Central memory CD8-positive, alpha-beta T cell (primary cell): ENCODE data around the gene COL23A1.

Source experiments
- ATAC-seq: fragments of 150-1000 bp; cut with Tn5 transposase; replicated peaks from 2 replicates; pipeline ENCODE4 v1.10.0; 2022; ENCODE audit warnings: mild to moderate bottlenecking, moderate FRiP score, moderate number of reproducible peaks; ENCODE audit not compliant: poor library complexity, severe bottlenecking; ENCODE audit errors: extremely low read depth
- DNase-seq, 2 donors: peaks; one replicate each; pipeline ENCODE4 v3.0.0; 2021; ENCODE audit warnings: low spot score in 2 of 2
- H3K27ac Mint-ChIP-seq: one replicate; pipeline ENCODE4 v1.8.0; 2022; ENCODE audit warnings: low read depth, mild to moderate bottlenecking, moderate library complexity, mixed read lengths
- H3K27me3 Mint-ChIP-seq: one replicate; pipeline ENCODE4 v1.8.0; 2022; ENCODE audit warnings: mixed read lengths
- H3K36me3 Mint-ChIP-seq: one replicate; pipeline ENCODE4 v1.8.0; 2022; ENCODE audit warnings: mild to moderate bottlenecking, moderate library complexity, mixed read lengths; ENCODE audit not compliant: insufficient read depth
- H3K4me1 Mint-ChIP-seq: one replicate; pipeline ENCODE4 v1.8.0; 2022; ENCODE audit warnings: mixed read lengths
- H3K4me3 Mint-ChIP-seq: one replicate; pipeline ENCODE4 v1.8.0; 2022; ENCODE audit warnings: mild to moderate bottlenecking, moderate library complexity, mixed read lengths
- H3K9me3 Mint-ChIP-seq: one replicate; pipeline ENCODE4 v1.8.0; 2022; ENCODE audit warnings: mixed read lengths

The COL23A1 gene

GRCh38 chr5:178460174-178460573 is 130.0 kb downstream of the COL23A1 start:
- no peak for ATAC-seq
- H3K9me3 Mint-ChIP-seq = no peaks in the 10 kb centered on the region
- peaks cover 24% of the 10 kb centered on the region for H3K27me3 Mint-ChIP-seq
- H3K36me3 Mint-ChIP-seq = no peaks in the 10 kb centered on the region
- H3K27ac Mint-ChIP-seq = no peak overlapping the region
- H3K4me1 Mint-ChIP-seq = no peaks in the 10 kb centered on the region
- H3K4me3 Mint-ChIP-seq = no peak overlapping the region
- DNase-seq = no peak

- Mint-ChIP-seq H3K27ac (no peak overlapping the region), H3K9me3 (no peaks in the 10 kb centered on the region), H3K27me3 (peaks cover 27% of the 10 kb centered on the region), H3K4me3 (no peak overlapping the region), H3K4me1 (no peaks in the 10 kb centered on the region), H3K36me3 (no peaks in the 10 kb centered on the region)
- ATAC-seq = no peak
- DNase-seq = no peak
Observed at GRCh38 chr5:178458140-178458539, 132.1 kb downstream of the COL23A1 start.

GRCh38 chr5:178457471-178457870 is 132.7 kb downstream of the COL23A1 start:
- H3K9me3 Mint-ChIP-seq = no peaks in the 10 kb centered on the region
- ATAC-seq (no peak), DNase-seq (no peak)
- no peak overlapping the region for H3K4me3 Mint-ChIP-seq
- no peaks in the 10 kb centered on the region for H3K36me3 Mint-ChIP-seq
- H3K27me3 Mint-ChIP-seq = peaks cover 27% of the 10 kb centered on the region
- no peaks in the 10 kb centered on the region for H3K4me1 Mint-ChIP-seq
- H3K27ac Mint-ChIP-seq = no peak overlapping the region

- Mint-ChIP-seq H3K9me3 (no peaks in the 10 kb centered on the region), H3K36me3 (no peaks in the 10 kb centered on the region), H3K4me3 (no peak overlapping the region), H3K27ac (no peak overlapping the region), H3K27me3 (peaks cover 34% of the 10 kb centered on the region), H3K4me1 (no peaks in the 10 kb centered on the region)
- ATAC-seq (no peak), DNase-seq (no peak)
Observed at GRCh38 chr5:178455480-178455835, 134.7 kb downstream of the COL23A1 start.

GRCh38 chr5:178454821-178455479 is 135.2 kb downstream of the COL23A1 start:
- no peak overlapping the region for H3K27ac Mint-ChIP-seq
- no peak for ATAC-seq
- H3K4me3 Mint-ChIP-seq = no peak overlapping the region
- H3K4me1 Mint-ChIP-seq = no peaks in the 10 kb centered on the region
- H3K9me3 Mint-ChIP-seq = no peaks in the 10 kb centered on the region
- no peaks in the 10 kb centered on the region for H3K36me3 Mint-ChIP-seq
- DNase-seq = no peak
- H3K27me3 Mint-ChIP-seq = peaks cover 39% of the 10 kb centered on the region

- Mint-ChIP-seq H3K4me1 (no peaks in the 10 kb centered on the region), H3K27me3 (peaks cover 45% of the 10 kb centered on the region), H3K9me3 (no peaks in the 10 kb centered on the region), H3K36me3 (no peaks in the 10 kb centered on the region), H3K4me3 (no peak overlapping the region), H3K27ac (no peak overlapping the region)
- no peak for ATAC-seq
- DNase-seq = no peak
Observed at GRCh38 chr5:178454303-178454702, 135.9 kb downstream of the COL23A1 start.

GRCh38 chr5:178453224-178453623 is 137.0 kb downstream of the COL23A1 start:
- no peak overlapping the region for H3K27ac Mint-ChIP-seq
- DNase-seq = no peak
- no peak for ATAC-seq
- no peak overlapping the region for H3K4me3 Mint-ChIP-seq
- H3K36me3 Mint-ChIP-seq = no peaks in the 10 kb centered on the region
- no peaks in the 10 kb centered on the region for H3K9me3 Mint-ChIP-seq
- H3K4me1 Mint-ChIP-seq = no peaks in the 10 kb centered on the region
- H3K27me3 Mint-ChIP-seq = peaks cover 48% of the 10 kb centered on the region

- Mint-ChIP-seq H3K4me1 (no peaks in the 10 kb centered on the region), H3K27ac (no peak overlapping the region), H3K36me3 (no peaks in the 10 kb centered on the region), H3K27me3 (peaks cover 54% of the 10 kb centered on the region), H3K9me3 (no peaks in the 10 kb centered on the region), H3K4me3 (no peak overlapping the region)
- no peak for DNase-seq
- no peak for ATAC-seq
Observed at GRCh38 chr5:178450121-178451028, 139.8 kb downstream of the COL23A1 start.

- DNase-seq (no peak), ATAC-seq (no peak)
- Mint-ChIP-seq H3K4me3 (no peak overlapping the region), H3K27ac (no peak overlapping the region), H3K9me3 (no peaks in the 10 kb centered on the region), H3K4me1 (no peaks in the 10 kb centered on the region), H3K36me3 (no peaks in the 10 kb centered on the region), H3K27me3 (peaks cover 49% of the 10 kb centered on the region)
Observed at GRCh38 chr5:178449163-178450070, 140.8 kb downstream of the COL23A1 start.

- H3K4me1 Mint-ChIP-seq = no peaks in the 10 kb centered on the region
- H3K9me3 Mint-ChIP-seq = no peaks in the 10 kb centered on the region
- no peaks in the 10 kb centered on the region for H3K36me3 Mint-ChIP-seq
- DNase-seq (no peak), ATAC-seq (no peak)
- no peak overlapping the region for H3K4me3 Mint-ChIP-seq
- peaks cover 33% of the 10 kb centered on the region for H3K27me3 Mint-ChIP-seq
- no peak overlapping the region for H3K27ac Mint-ChIP-seq
Observed at GRCh38 chr5:178445534-178445933, 144.7 kb downstream of the COL23A1 start.

- no peaks in the 10 kb centered on the region for H3K9me3 Mint-ChIP-seq
- DNase-seq = no peak
- no peaks in the 10 kb centered on the region for H3K36me3 Mint-ChIP-seq
- H3K4me1 Mint-ChIP-seq = no peaks in the 10 kb centered on the region
- no peak overlapping the region for H3K27ac Mint-ChIP-seq
- H3K27me3 Mint-ChIP-seq = peaks cover 22% of the 10 kb centered on the region
- ATAC-seq = no peak
- no peak overlapping the region for H3K4me3 Mint-ChIP-seq
Observed at GRCh38 chr5:178442405-178443257, 147.6 kb downstream of the COL23A1 start.
